GM12878 (cell line): Measurements from ENCODE around the gene CC2D1A. TPM values are rescaled to one million over a fixed set of nuclear protein-coding genes. Genes with fewer than 3 reads are reported as not detected.

Experiments used
- ATAC-seq: fragments of 200-7000 bp; cut with Tn5 transposase; 3 replicates; pipeline ENCODE4 v1.9.1; 2020; ENCODE audit warnings: mild to moderate bottlenecking, moderate library complexity
- BruUV-seq: library from RNA; stranded (reverse); fragments of 400-500 nt; replicated peaks from 2 replicates; lab custom pipeline; 2021; lab: Mats Ljungman, UMichigan
- CTCF ChIA-PET: fragments of 300-600 bp; sonication (Branson Sonifier 250); formaldehyde crosslinking; extraction: SDS; loops from one replicate; lab custom pipeline; 2021; ENCODE audit warnings: inconsistent platforms; lab: Yijun Ruan, JAX
- POLR2A ChIA-PET: fragments of 350-600 bp; formaldehyde crosslinking; extraction: SDS; loops from one replicate; lab custom pipeline; 2021; ENCODE audit warnings: inconsistent platforms; lab: Charles Lee
- RAD21 ChIA-PET: fragments of 300-600 bp; sonication (Branson Sonifier 250); formaldehyde crosslinking; loops from one replicate; lab custom pipeline; 2023; ENCODE audit warnings: antibody characterized with exemption; ENCODE audit not compliant: unreplicated experiment; lab: Charles Lee
- SMC1A ChIA-PET: fragments of 300-600 bp; sonication (Branson Sonifier 250); formaldehyde crosslinking; loops from one replicate; lab custom pipeline; 2023; ENCODE audit not compliant: unreplicated experiment, uncharacterized antibody; lab: Charles Lee
- DNase-seq: peaks from one replicate; pipeline ENCODE4 v3.0.0-alpha.2; 2011; ENCODE audit warnings: low read depth, low spot score
- FAIRE-seq: peaks from 3 replicates; lab custom pipeline; 2011; peaks lifted over from hg19 to GRCh38; lab: Jason Lieb, UNC
- H2AFZ ChIP-seq: 2 replicates; pipeline ENCODE4 v1.6.0; 2011; ENCODE audit warnings: low read depth, low read length, control low read depth; ENCODE audit not compliant: control insufficient read depth
- H3K27ac ChIP-seq: 2 replicates; pipeline ENCODE4 v1.5.1; 2011; ENCODE audit warnings: control low read depth; ENCODE audit not compliant: control insufficient read depth, insufficient read depth
- H3K27me3 ChIP-seq, 2 experiments: replicated peaks in 1 of 2; 2 replicates each; pipeline versions ENCODE4 v1.6.0 to v1.6.1; 2011; ENCODE audit warnings: low read length in 1 of 2; ENCODE audit not compliant: control insufficient read depth in 2 of 2, insufficient read depth in 2 of 2
- H3K36me3 ChIP-seq, 2 experiments: 2 replicates each; pipeline ENCODE4 v1.5.1; 2011; ENCODE audit warnings: low read length in 1 of 2; ENCODE audit not compliant: control insufficient read depth in 2 of 2, insufficient read depth in 2 of 2
- H3K4me1 ChIP-seq: 2 replicates; pipeline ENCODE4 v1.6.1; 2011; ENCODE audit warnings: mild to moderate bottlenecking, low read length, moderate library complexity, mixed read lengths; ENCODE audit not compliant: control insufficient read depth, insufficient read depth
- H3K4me2 ChIP-seq: 2 replicates; pipeline ENCODE4 v1.6.0; 2011; ENCODE audit warnings: control low read depth; ENCODE audit not compliant: control insufficient read depth, insufficient read depth
- H3K4me3 ChIP-seq: fragments of 200-600 bp; sonication (generic); 2 replicates; pipeline ENCODE4 v1.5.1; 2016
- H3K79me2 ChIP-seq: 2 replicates; pipeline ENCODE4 v1.6.0; 2011; ENCODE audit warnings: low read length; ENCODE audit not compliant: control insufficient read depth, insufficient read depth
- H3K9ac ChIP-seq: 2 replicates; pipeline ENCODE4 v1.8.0; 2011; ENCODE audit warnings: low read length, control low read depth, mixed read lengths; ENCODE audit not compliant: control insufficient read depth, insufficient read depth
- H3K9me3 ChIP-seq: replicated peaks from 3 replicates; pipeline ENCODE4 v1.5.1; 2011; ENCODE audit warnings: mild to moderate bottlenecking, low read length; ENCODE audit not compliant: control insufficient read depth, insufficient read depth
- H4K20me1 ChIP-seq: 2 replicates; pipeline ENCODE4 v1.6.0; 2011; ENCODE audit not compliant: control insufficient read depth, insufficient read depth
- BRCA1 ChIP-seq: IDR thresholded peaks from 2 replicates; pipeline ENCODE4 v1.6.1; 2011; ENCODE audit warnings: low read depth, low read length, improper control_type of control experiment
- CHD4 ChIP-seq: fragments of 200-600 bp; sonication (generic); IDR thresholded peaks from 2 replicates; pipeline ENCODE4 v1.6.1; 2016; ENCODE audit warnings: mild to moderate bottlenecking
- CREB1 ChIP-seq: IDR thresholded peaks from 2 replicates; pipeline ENCODE4 v1.6.1; 2012; ENCODE audit warnings: low read depth, mild to moderate bottlenecking, inconsistent platforms
- FOXM1 ChIP-seq: IDR thresholded peaks from 2 replicates; pipeline ENCODE4 v1.6.1; 2012; ENCODE audit warnings: low read depth, mild to moderate bottlenecking, inconsistent platforms, low read length, moderate library complexity
- IKZF1 ChIP-seq: fragments of 450-650 bp; conservative IDR thresholded peaks from 2 replicates; pipeline ENCODE4 v1.6.1; 2017; ENCODE audit warnings: antibody characterized with exemption, mild to moderate bottlenecking
- IRF4 ChIP-seq: IDR thresholded peaks from 2 replicates; pipeline ENCODE4 v1.6.1; 2011; ENCODE audit warnings: low read depth, low read length
- MTA3 ChIP-seq: IDR thresholded peaks from 2 replicates; pipeline ENCODE4 v1.6.1; 2012; ENCODE audit warnings: low read length, inconsistent platforms, borderline replicate concordance
- NFYA ChIP-seq: IDR thresholded peaks from 2 replicates; pipeline ENCODE4 v1.6.1; 2011; ENCODE audit warnings: low read depth, mild to moderate bottlenecking, low read length, improper control_type of control experiment, borderline replicate concordance
- POLR2AphosphoS2 ChIP-seq: IDR thresholded peaks from 2 replicates; pipeline ENCODE4 v1.6.1; 2011; ENCODE audit warnings: low read depth, mild to moderate bottlenecking, low read length, improper control_type of control experiment, moderate library complexity
- SP1 ChIP-seq: IDR thresholded peaks from one replicate; pipeline ENCODE4 v1.6.1; 2011; ENCODE audit warnings: low read depth, low read length
- ZNF384 ChIP-seq: IDR thresholded peaks from 2 replicates; pipeline ENCODE4 v1.6.1; 2012; ENCODE audit warnings: low read depth, mild to moderate bottlenecking, low read length, improper control_type of control experiment, borderline replicate concordance
- ZZZ3 ChIP-seq: IDR thresholded peaks from 2 replicates; pipeline ENCODE4 v1.6.1; 2011; ENCODE audit warnings: low read depth; ENCODE audit not compliant: control insufficient read depth, insufficient read length
- WGBS: methylation state at CpG from one replicate; pipeline ENCODE4 v1.1.6; 2016; ENCODE audit warnings: low lambda C conversion rate; ENCODE audit not compliant: insufficient replicate concordance, insufficient coverage; ENCODE audit errors: missing lambda C conversion rate; 5-methylcytosine and 5-hydroxymethylcytosine counted together
- in situ Hi-C: fragments of 300-500 bp; cut with MboI; formaldehyde crosslinking; loops from 9 replicates; pipeline ENCODE4 v1.14.3; 2018; ENCODE audit warnings: mixed read lengths
- intact Hi-C: fragments of 100-400 bp; cut with micrococcal nuclease; formaldehyde crosslinking; loops from one replicate; pipeline ENCODE4 v1.14.2; 2022; ENCODE audit not compliant: unreplicated experiment
- polyA plus RNA-seq, 11 experiments: library from polyadenylated mRNA; depleted of rRNA in 4 of 11; unstranded in 6 of 11; stranded (reverse) in 5 of 11; fragments of >200 nt; fragmentation: Nextera tagmentation in 4 of 11; fragmentation: Illumina TruSeq in 1 of 11; extraction: Ambion mirVana in 4 of 11; extraction: Trizol in 1 of 11; gene quantifications; 1 replicate in 1 of 11; 2 replicates in 10 of 11; pipeline versions ENCODE4 v1.2.1 to v1.2.3, GENCODE V29; 2011 to 2016; ENCODE audit warnings: inconsistent platforms in 2 of 11, missing spikeins in 2 of 11, low read depth in 1 of 11
- total RNA-seq, 4 experiments: library from RNA; depleted of rRNA in 3 of 4; stranded (reverse); fragments of >200 nt in 3 of 4; fragmentation: Illumina TruSeq in 1 of 4; extraction: Trizol in 1 of 4; gene quantifications; 2 replicates each; pipeline versions ENCODE4 v1.2.1 to v1.2.3, GENCODE V29; 2013 to 2021
- TF ChIP-seq, protein P1 (sequence below): fragments of 450-650 bp; IDR thresholded peaks from 2 replicates; pipeline ENCODE4 v1.6.1; 2016; ENCODE audit warnings: mild to moderate bottlenecking
- TF ChIP-seq, protein P2 (sequence below): IDR thresholded peaks from 2 replicates; pipeline ENCODE4 v1.6.1; 2011; ENCODE audit warnings: borderline replicate concordance, low read depth, mild to moderate bottlenecking, moderate library complexity, low read length; ENCODE audit not compliant: insufficient read depth, poor library complexity, severe bottlenecking
- TF ChIP-seq, protein P3 (sequence below): fragments of 450-650 bp; formaldehyde crosslinking; IDR thresholded peaks from 2 replicates; pipeline ENCODE4 v1.5.0; 2022; ENCODE audit warnings: mild to moderate bottlenecking, missing genetic modification characterization

The CC2D1A gene
- total and polyA plus RNA-seq, 10 of the 15 experiments (the other 5 are each of a cell fraction or from before 2014, with no cell fraction given) = 0.13 to 36.1 (median 16.1) TPM

DNA sequence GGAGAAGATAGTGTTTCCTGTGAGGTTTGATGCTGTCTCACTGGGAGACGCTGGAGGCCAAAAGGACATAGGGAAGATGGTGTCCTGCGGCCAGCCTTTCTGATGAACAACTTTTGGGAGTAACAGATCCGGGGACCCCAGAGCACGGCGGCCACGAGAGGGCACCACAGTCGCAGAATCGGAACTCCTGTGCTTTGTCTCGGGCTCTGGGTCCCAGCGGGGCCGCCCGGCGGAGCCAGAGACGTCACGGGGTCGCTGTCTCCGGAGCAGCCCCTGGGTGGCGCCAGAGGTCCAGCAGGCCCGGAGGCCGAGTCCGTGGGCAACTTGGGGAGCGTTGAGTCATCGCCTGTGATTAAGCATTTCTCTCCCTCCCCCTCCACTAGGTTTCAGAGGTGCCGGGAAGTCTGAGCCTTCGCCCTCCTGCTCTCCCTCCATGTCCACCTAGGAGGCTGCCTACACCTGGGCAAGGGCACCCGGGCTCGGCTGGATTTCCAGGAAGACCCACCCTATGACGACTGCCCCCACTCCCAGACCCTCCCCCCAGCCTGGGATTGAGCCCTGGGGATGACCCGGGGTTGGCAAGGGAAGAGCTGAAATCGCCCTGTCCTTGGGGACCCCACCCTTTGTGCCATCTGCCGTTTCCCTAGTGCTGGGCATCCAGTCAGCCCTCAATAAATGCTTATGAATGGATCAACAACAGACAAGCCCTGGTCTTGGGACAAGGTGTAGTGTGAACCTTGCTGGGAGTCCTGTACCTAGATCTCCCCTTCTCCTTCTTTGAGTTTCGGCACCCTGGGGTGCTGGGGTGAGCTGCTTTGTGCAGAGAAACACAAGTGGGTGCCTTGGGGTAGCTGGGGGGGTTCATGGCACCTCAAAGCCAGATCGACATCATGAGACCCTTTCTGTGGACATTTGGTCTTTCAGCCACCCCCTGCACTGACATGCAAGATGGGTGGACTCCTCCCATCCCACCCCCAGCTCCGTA lies 25.6 kb upstream of the CC2D1A start:
- no TSS peak for BruUV-seq
- Histone ChIP-seq H3K4me1 (peaks cover 25% of the 10 kb centered on the region), H3K27me3 (no peaks in the 10 kb centered on the region), H3K27ac (peak overlapping the region; percentile 70), H2AFZ (peak overlapping the region; percentile 43), H4K20me1 (no peaks in the 10 kb centered on the region), H3K4me2 (peak overlapping the region; percentile 85), H3K36me3 (no peaks in the 10 kb centered on the region), H3K9me3 (no peaks in the 10 kb centered on the region), H3K79me2 (no peaks in the 10 kb centered on the region), H3K9ac (peak overlapping the region; percentile 56), H3K4me3 (peak overlapping the region; percentile 42)
- WGBS = 2% methylated on average over 33 of the region's 34 CpGs
- ChIA-PET POLR2A (interaction anchor here (0.6 to 2.0 kb wide), 7 partner anchors 67 to 402 kb away, joined by 3 to 15 read pairs (median 4); partner anchors contain the start of gene IL27RA), SMC1A (interaction anchor here (0.6 to 6.5 kb wide), 18 partner anchors 18 to 256 kb away, joined by 3 to 47 read pairs (median 4); partner anchors contain the start of genes ASF1B, IL27RA and MISP3), RAD21 (interaction anchor here (0.8 to 4.5 kb wide), 16 partner anchors 14 to 257 kb away, joined by 3 to 40 read pairs (median 6); partner anchors contain the start of genes ASF1B, DCAF15, IL27RA and MISP3), CTCF (interaction anchor here (0.6 to 8.1 kb wide), 27 partner anchors 11 to 600 kb away, joined by 3 to 152 read pairs (median 5); partner anchors contain the start of genes ASF1B, IL27RA and MISP3)
- in situ Hi-C loops (loop anchor here (5.0 to 25.0 kb wide), 2 partner anchors 192 to 457 kb away; partner anchors contain the start of gene MISP3), intact Hi-C loops (loop anchor here (1.0 to 5.0 kb wide), 5 partner anchors 122 to 283 kb away; partner anchors contain the start of gene ASF1B)
- peak; percentile 98 for FAIRE-seq
- peak; percentile 95 for ATAC-seq
- peak; percentile 84 for DNase-seq
- TF ChIP-seq IKZF1 (peak; percentile 82), CREB1 (peak; percentile 90), POLR2AphosphoS2 (no peak), ZZZ3 (no peak), SP1 (peak; percentile 61), BRCA1 (no peak), IRF4 (peak; percentile 38; the same call in 1 of the 2 replicates), FOXM1 (peak; percentile 73; the same call in 1 of the 2 replicates), MTA3 (no peak; the same call in 1 of the 2 replicates), CHD4 (no peak), ZNF384 (no peak), NFYA (no peak)
- TF ChIP-seq, protein P1, sequence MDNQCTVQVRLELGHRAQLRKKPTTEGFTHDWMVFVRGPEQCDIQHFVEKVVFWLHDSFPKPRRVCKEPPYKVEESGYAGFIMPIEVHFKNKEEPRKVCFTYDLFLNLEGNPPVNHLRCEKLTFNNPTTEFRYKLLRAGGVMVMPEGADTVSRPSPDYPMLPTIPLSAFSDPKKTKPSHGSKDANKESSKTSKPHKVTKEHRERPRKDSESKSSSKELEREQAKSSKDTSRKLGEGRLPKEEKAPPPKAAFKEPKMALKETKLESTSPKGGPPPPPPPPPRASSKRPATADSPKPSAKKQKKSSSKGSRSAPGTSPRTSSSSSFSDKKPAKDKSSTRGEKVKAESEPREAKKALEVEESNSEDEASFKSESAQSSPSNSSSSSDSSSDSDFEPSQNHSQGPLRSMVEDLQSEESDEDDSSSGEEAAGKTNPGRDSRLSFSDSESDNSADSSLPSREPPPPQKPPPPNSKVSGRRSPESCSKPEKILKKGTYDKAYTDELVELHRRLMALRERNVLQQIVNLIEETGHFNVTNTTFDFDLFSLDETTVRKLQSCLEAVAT = 0 out of 2 replicates have a peak, but pooled peaks have one; percentile 58
- TF ChIP-seq, protein P2, sequence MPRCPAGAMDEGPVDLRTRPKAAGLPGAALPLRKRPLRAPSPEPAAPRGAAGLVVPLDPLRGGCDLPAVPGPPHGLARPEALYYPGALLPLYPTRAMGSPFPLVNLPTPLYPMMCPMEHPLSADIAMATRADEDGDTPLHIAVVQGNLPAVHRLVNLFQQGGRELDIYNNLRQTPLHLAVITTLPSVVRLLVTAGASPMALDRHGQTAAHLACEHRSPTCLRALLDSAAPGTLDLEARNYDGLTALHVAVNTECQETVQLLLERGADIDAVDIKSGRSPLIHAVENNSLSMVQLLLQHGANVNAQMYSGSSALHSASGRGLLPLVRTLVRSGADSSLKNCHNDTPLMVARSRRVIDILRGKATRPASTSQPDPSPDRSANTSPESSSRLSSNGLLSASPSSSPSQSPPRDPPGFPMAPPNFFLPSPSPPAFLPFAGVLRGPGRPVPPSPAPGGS = no peak
- TF ChIP-seq, protein P3, sequence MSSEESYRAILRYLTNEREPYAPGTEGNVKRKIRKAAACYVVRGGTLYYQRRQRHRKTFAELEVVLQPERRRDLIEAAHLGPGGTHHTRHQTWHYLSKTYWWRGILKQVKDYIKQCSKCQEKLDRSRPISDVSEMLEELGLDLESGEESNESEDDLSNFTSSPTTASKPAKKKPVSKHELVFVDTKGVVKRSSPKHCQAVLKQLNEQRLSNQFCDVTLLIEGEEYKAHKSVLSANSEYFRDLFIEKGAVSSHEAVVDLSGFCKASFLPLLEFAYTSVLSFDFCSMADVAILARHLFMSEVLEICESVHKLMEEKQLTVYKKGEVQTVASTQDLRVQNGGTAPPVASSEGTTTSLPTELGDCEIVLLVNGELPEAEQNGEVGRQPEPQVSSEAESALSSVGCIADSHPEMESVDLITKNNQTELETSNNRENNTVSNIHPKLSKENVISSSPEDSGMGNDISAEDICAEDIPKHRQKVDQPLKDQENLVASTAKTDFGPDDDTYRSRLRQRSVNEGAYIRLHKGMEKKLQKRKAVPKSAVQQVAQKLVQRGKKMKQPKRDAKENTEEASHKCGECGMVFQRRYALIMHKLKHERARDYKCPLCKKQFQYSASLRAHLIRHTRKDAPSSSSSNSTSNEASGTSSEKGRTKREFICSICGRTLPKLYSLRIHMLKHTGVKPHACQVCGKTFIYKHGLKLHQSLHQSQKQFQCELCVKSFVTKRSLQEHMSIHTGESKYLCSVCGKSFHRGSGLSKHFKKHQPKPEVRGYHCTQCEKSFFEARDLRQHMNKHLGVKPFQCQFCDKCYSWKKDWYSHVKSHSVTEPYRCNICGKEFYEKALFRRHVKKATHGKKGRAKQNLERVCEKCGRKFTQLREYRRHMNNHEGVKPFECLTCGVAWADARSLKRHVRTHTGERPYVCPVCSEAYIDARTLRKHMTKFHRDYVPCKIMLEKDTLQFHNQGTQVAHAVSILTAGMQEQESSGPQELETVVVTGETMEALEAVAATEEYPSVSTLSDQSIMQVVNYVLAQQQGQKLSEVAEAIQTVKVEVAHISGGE (CRISPR knock-in tag) = no peak
